Skeletal muscle cell (primary cell): Measurements from ENCODE around the gene ANK2.
"Not testable (repeated sequence)": the region's sequence is repeated elsewhere in the genome, so short reads cannot be mapped to it uniquely, and the experiment has no call there.

ENCODE experiments used
- DNase-seq: peaks from one replicate; pipeline ENCODE4 v3.0.0-alpha.2; 2010; ENCODE audit warnings: low read depth
- H3K4me3 ChIP-seq: 2 replicates; pipeline ENCODE4 v1.5.1; 2011; ENCODE audit warnings: low read depth, mild to moderate bottlenecking, control low read depth, low read length, moderate library complexity

The ANK2 gene

DNA sequence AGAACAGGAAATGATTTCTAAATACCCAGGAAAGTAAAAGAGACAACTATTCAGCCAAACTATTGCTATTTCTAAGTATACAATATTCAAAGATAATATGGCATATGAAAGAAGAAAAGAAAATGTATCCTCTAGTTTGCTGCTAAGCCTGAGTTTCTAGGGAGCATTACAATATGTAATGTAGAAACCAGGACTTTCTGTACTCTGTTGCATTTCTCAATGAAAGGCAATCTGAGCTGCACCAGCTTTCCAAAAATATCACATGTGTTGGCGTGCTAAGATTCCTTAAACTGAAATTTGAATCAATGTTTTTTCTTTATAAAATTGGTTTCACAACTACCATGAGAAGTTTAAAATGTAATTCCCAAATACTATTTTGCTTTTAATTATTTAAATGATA, 129.6 kb downstream of the ANK2 start:
- no peak overlapping the region for H3K4me3 ChIP-seq
- DNase-seq: peak; percentile 20

GRCh38 chr4:113179996-113180395, 130.5 kb downstream of the ANK2 start:
- peak; percentile 19 for DNase-seq

GRCh38 chr4:113181289-113182007, 132.0 kb downstream of the ANK2 start:
- DNase-seq: no peak
- H3K4me3 ChIP-seq: no peak overlapping the region

More at GRCh38 chr4:113179996-113180395, 130.5 kb downstream of the ANK2 start:
- H3K4me3 ChIP-seq: no peak overlapping the region

GRCh38 chr4:113183032-113183605, 133.7 kb downstream of the ANK2 start:
- no peak overlapping the region for H3K4me3 ChIP-seq
- DNase-seq: no peak

DNA sequence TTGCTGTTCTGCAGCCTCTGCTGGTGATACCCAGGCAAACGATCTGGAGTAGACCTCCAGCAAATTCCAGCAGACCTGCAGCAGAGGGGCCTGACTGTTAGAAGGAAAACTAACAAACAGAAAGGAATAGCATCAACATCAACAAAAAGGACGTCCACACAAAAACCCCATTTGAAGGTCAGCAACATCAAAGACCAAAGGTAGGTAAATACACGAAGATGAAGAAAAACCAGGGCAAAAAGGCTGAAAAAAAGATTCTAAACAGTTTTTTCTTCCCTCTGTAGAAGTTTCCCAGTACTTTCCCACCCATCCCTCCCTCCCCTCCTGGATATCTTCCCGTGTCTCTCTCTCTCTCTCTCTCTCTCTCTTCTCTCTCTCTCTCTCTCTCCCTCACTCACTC, 136.8 kb downstream of the ANK2 start:
- DNase-seq, H3K4me3 ChIP-seq: not testable (repeated sequence)

DNA sequence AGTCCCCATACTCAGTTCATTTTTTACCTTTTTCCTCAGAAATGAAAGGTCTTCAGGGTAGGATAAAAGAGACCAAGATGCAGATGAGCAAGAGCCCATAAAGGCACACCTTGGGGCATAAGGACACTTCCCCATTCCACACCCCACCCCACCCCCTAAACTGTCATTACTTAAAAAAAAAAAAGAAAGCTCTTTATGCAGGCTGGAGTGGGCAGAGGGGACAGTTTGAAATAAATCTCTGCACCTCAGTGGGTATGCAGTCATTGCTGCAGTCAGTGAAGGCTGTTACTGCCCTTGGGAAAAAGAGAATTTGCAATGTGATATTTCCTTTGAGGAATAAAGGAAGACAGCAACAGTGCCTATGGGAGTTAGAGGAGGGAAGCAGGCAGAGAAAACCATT, 137.5 kb downstream of the ANK2 start:
- no peak for DNase-seq
- H3K4me3 ChIP-seq: no peak overlapping the region

GRCh38 chr4:113187358-113187757, 137.9 kb downstream of the ANK2 start:
- H3K4me3 ChIP-seq: no peak overlapping the region
- no peak for DNase-seq

GRCh38 chr4:113189546-113189945, 140.1 kb downstream of the ANK2 start:
- DNase-seq: no peak
- H3K4me3 ChIP-seq: no peak overlapping the region

GRCh38 chr4:113209153-113209552, 159.7 kb downstream of the ANK2 start:
- DNase-seq: no peak
- no peak overlapping the region for H3K4me3 ChIP-seq

GRCh38 chr4:113209652-113210320, 160.3 kb downstream of the ANK2 start:
- no peak for DNase-seq
- H3K4me3 ChIP-seq: no peak overlapping the region

GRCh38 chr4:113212613-113213012, 163.2 kb downstream of the ANK2 start:
- DNase-seq: no peak
- no peak overlapping the region for H3K4me3 ChIP-seq

DNA sequence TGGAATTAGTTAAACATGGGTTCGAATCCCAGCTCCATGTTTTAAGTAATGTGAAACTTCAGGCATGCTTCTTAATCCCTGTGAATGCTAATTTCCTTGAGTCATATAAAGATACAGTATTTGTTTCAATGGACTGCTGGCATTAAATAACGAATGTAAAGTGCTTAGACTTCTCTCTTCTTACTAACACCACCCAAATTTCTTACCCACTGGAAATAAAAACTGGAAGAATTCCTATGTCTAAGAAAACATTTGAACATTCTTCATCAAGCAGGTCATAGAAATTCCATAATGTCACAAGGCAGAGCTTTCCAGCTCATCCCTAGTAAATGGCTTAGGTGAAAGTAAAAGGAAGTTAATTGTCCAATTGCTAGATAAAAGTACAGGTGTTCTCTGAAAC, 172.5 kb downstream of the ANK2 start:
- H3K4me3 ChIP-seq: no peak overlapping the region
- DNase-seq: no peak

DNA sequence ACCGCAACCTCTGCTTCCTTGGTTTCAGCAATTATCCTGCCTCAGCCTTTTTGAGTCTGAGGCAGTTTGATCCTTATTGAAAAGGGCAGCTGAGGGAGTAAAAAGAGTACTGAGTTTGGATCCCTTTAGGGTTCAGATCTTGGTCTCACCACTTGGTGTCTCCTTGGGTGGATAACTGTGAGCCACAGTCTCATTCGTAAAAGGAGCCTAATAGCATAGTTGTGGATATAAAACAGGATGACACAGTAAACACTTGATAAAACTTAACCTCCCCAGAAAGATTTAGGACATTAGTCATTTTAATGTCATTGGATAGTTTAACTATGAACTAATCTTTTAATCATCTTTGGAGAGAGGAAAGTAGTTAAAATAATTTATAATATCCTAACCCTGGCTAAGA, 173.0 kb downstream of the ANK2 start:
- peak; percentile 11 for DNase-seq

GRCh38 chr4:113223001-113223400, 173.5 kb downstream of the ANK2 start:
- no peak overlapping the region for H3K4me3 ChIP-seq
- no peak for DNase-seq

More for the DNA sequence above, 173.0 kb downstream of the ANK2 start:
- H3K4me3 ChIP-seq: no peak overlapping the region

GRCh38 chr4:113232194-113232593, 182.7 kb downstream of the ANK2 start:
- no peak overlapping the region for H3K4me3 ChIP-seq
- no peak for DNase-seq

DNA sequence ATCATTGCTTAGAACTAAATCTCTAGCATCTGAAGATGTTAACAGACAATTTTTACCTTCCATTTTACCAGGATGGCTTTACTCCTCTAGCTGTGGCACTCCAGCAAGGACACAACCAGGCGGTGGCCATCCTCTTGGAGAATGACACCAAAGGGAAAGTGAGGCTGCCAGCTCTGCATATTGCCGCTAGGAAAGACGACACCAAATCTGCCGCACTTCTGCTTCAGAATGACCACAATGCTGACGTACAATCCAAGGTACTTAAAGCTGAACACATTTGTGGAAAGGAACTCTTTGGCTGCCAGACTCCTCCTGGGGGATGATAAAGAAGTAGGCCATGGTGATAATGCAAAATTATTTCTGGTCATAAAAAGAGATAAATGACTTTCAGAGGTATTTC, 187.5 kb downstream of the ANK2 start:
- no peak for DNase-seq
- no peak overlapping the region for H3K4me3 ChIP-seq

DNA sequence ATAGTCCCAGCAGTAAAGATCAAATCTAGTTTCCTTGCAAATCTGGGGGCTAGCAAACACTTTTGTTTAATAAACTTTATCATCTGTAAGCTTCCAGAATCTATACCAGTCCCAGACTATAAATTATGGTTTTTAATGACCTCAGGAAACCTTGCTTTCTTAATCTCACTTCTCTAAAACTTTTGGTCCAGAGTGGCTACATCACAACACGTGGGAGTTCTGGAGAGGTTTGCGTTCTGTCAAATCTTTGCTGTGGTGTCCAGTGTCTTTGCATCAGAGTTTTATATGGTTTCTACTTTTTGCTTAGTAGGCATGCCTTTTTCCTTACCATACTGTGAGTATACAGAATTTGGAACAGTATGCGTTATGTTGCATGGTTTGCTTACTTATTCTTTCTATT, 193.9 kb downstream of the ANK2 start:
- no peak overlapping the region for H3K4me3 ChIP-seq
- DNase-seq: no peak

GRCh38 chr4:113244747-113245146, 195.3 kb downstream of the ANK2 start:
- not testable (repeated sequence) for H3K4me3 ChIP-seq, DNase-seq

GRCh38 chr4:113248320-113248719, 198.9 kb downstream of the ANK2 start:
- H3K4me3 ChIP-seq: no peak overlapping the region
- DNase-seq: no peak

DNA sequence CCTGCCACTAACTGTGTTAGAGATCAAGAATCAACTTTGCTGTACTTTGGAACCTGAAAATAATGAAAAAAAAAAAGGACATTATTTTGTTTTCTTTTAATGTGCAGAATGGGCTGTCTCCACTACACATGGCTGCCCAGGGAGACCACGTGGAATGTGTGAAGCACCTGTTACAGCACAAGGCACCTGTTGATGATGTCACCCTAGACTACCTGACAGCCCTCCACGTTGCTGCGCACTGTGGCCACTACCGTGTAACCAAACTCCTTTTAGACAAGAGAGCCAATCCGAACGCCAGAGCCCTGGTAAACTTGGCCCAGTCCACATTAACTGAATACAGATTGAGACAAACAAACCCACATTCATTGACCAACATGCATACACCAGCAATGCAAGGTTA, 206.2 kb downstream of the ANK2 start:
- DNase-seq: no peak
- no peak overlapping the region for H3K4me3 ChIP-seq

DNA sequence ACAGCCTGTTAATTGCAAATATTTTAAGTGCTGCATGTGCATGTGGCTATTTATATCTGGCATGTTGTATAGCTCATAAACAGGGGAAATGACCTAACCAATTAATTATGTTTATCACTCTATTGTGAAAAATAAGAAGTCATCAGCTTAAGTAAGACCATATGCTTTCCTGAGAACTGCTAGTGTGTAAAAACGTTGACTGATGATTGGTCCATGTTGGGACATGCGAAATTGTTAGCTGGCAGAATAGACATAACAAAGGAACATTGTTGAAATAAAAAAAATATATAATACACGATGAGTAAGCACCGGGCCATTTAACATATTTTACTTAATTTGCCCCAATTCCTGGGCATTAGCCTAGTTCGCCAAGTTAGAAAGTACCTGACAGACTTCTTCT, 207.5 kb downstream of the ANK2 start:
- no peak overlapping the region for H3K4me3 ChIP-seq
- peak; percentile 27 for DNase-seq
